Esophagus muscularis mucosa (tissue), 4 donors: ENCODE measurements around the gene PRDM16. TPM values are rescaled to one million over a fixed set of nuclear protein-coding genes. Genes with fewer than 3 reads are reported as not detected.

ENCODE experiments used
- DNase-seq: peaks from one replicate; pipeline ENCODE4 v3.0.0-alpha.2; 2017; ENCODE audit errors: extremely low spot score
- H3K27ac ChIP-seq, 4 donors: fragments of 200-600 bp; sonication (generic); replicated peaks in 1 of 4; 1 replicate in 3 of 4; 2 replicates in 1 of 4; pipeline ENCODE4 v1.5.1; 2016 to 2019; ENCODE audit warnings: mild to moderate bottlenecking in 1 of 4
- H3K27me3 ChIP-seq, 4 donors: fragments of 200-600 bp; sonication (generic); one replicate each; pipeline versions ENCODE4 v1.5.1 to v1.6.0; 2016 to 2019
- H3K36me3 ChIP-seq, 4 donors: fragments of 200-600 bp; sonication (generic); one replicate each; pipeline ENCODE4 v1.5.1; 2016 to 2019
- H3K4me1 ChIP-seq, 4 donors: fragments of 200-600 bp; sonication (generic); one replicate each; pipeline ENCODE4 v1.5.1; 2016 to 2019
- H3K4me3 ChIP-seq, 4 donors: fragments of 200-600 bp; sonication (generic); 1 replicate in 2 of 4; 2 replicates in 2 of 4; pipeline ENCODE4 v1.5.1; 2016 to 2019; ENCODE audit warnings: mild to moderate bottlenecking in 4 of 4, moderate library complexity in 1 of 4
- H3K9me3 ChIP-seq, 4 donors: fragments of 200-600 bp; sonication (generic); 1 replicate in 3 of 4; 2 replicates in 1 of 4; pipeline ENCODE4 v1.5.1; 2016 to 2019
- EP300 ChIP-seq: sonication (generic); formaldehyde crosslinking; IDR thresholded peaks from one replicate; pipeline ENCODE4 v1.6.1; 2017; ENCODE audit warnings: antibody characterized with exemption
- POLR2A ChIP-seq: fragments of 450-650 bp; IDR thresholded peaks from one replicate; pipeline ENCODE4 v1.6.1; 2017; ENCODE audit warnings: antibody characterized with exemption, moderate library complexity, mild to moderate bottlenecking, low read depth
- POLR2AphosphoS5 ChIP-seq, 2 donors: sonication (generic); formaldehyde crosslinking; IDR thresholded peaks; one replicate each; pipeline ENCODE4 v1.6.1; 2017; ENCODE audit warnings: antibody characterized with exemption in 2 of 2
- WGBS: methylation state at CpG from one replicate; pipeline ENCODE4 v1.1.5; 2018; 5-methylcytosine and 5-hydroxymethylcytosine counted together
- intact Hi-C: fragments of 100-400 bp; cut with DNase I; formaldehyde crosslinking; loops from one replicate; pipeline ENCODE4 v1.15.1; 2023
- total RNA-seq, 4 donors: library from RNA; depleted of rRNA; stranded (reverse); fragments of >200 nt; gene quantifications; one replicate each; pipeline versions ENCODE4 v1.1.0 to v1.2.1, GENCODE V29; 2016
- TF ChIP-seq, protein P1 (sequence below), 3 experiments: fragments of 200-600 bp in 2 of 3; fragments of 450-650 bp in 1 of 3; sonication (generic) in 2 of 3; IDR thresholded peaks; one replicate each; pipeline ENCODE4 v1.5.1; 2017 to 2019; ENCODE audit warnings: antibody characterized with exemption in 3 of 3, mild to moderate bottlenecking in 2 of 3, moderate library complexity in 1 of 3

Gene PRDM16
- total RNA-seq, 4 donors from 2014 or later = 1.2 to 4.4 (median 2.2) TPM

DNA sequence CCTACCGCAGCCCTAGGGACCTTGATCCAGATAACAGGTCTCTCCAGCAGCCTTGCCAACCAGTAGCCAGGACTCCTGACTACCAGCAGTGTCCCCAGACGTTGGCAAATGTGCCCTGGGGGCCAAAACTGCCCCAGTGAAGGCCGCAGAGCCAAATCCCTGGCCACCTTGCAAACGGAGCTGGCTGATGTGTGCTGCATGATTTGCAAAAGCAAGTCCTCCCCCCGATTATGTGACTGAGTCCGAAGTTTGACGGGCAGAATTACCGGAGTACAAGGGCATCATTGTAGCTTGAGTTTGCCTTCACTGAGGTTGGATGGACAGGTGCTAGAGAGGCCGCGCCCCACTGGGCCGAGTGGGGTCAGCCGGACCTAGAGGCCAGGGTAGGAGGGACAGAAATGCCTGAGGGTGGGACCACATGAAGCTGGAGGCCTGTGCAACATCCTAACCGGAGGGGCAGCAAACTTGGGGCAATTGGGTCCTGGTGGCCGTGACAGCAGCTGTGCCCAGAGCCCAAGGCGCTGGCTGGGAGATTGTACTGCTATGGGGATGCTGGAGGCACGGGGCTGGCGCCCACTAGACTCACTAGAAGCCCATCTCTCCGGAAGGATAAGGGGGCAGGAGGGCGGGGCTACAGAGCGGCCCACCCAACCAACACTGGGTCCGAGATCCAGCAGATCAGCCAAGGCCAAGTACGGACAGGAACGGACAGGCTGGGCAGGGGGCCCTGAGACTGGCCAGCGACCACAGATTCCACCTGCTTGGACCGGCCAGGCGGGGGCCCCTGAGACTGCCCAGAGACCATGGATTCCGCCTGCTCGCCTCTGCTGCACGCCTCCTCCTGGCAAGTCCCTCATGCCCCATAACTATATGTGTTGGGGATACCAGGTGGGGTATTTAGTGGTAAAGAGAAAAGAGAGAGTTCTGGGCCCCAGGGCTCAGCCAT lies 388.2 kb downstream of the PRDM16 start:
- intact Hi-C loops = no loop called here

DNA sequence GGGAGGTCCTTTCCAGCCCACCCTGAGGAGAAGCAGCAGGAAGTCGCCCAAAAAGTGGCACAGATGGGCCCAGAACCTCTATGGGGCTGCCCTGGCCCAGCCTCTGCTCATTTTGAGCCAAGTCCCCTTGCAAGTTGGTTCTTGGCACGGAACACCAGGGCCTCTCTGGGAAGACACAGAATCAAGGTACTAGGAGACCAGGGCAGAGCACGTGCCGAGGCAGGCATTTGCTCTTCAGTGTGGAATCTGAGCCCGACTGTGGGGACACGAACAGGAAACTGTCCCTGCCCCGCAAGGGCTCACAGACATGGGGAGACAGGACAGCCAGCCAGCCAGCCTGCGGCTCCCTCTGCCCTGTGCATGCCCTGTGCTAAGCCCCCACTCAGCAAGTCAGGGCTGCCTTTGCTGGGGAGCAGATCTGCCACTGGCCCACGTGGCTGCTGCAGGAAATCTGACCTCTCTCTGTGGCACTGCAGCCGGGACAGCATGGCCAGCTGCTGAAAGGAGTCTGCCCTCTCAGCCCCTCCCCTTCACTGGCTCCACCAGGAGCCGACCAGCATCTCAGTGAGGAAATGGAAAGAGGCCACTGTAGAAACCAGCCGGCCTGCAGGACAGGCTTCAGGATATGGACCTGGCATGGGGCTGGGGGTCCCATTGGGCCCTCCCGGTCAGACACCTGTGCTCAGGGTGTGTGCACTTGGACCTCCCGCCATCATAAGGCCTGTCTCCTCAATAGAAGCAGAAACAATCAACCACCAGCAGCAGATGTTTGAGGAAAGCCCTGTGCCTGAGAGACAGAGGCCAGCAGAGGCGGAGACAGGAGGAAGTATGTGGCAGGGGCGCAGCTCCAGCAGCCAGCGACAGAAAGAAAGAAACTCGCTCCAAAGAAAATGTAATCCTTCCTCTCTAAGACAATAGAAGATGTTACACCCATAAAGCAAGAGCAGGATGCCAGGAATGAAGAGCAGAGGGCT lies 389.2 kb downstream of the PRDM16 start:
- intact Hi-C loops = no loop called here
- TF ChIP-seq POLR2AphosphoS5 (IDR thresholded peaks at IDR 0.05) (no peak), EP300 (no peak), POLR2A (no peak)
- TF ChIP-seq, protein P1, sequence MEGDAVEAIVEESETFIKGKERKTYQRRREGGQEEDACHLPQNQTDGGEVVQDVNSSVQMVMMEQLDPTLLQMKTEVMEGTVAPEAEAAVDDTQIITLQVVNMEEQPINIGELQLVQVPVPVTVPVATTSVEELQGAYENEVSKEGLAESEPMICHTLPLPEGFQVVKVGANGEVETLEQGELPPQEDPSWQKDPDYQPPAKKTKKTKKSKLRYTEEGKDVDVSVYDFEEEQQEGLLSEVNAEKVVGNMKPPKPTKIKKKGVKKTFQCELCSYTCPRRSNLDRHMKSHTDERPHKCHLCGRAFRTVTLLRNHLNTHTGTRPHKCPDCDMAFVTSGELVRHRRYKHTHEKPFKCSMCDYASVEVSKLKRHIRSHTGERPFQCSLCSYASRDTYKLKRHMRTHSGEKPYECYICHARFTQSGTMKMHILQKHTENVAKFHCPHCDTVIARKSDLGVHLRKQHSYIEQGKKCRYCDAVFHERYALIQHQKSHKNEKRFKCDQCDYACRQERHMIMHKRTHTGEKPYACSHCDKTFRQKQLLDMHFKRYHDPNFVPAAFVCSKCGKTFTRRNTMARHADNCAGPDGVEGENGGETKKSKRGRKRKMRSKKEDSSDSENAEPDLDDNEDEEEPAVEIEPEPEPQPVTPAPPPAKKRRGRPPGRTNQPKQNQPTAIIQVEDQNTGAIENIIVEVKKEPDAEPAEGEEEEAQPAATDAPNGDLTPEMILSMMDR (IDR thresholded peaks at IDR 0.05) = no peak

More for the DNA sequence above, 388.2 kb downstream of the PRDM16 start:
- Histone ChIP-seq H3K27me3 (peaks cover 5 to 52% (median 28%) of the 10 kb centered on the region in 4 donors), H3K27ac (no peak overlapping the region), H3K36me3 (no peaks in the 10 kb centered on the region), H3K4me3 (no peak overlapping the region), H3K9me3 (no peaks in the 10 kb centered on the region), H3K4me1 (peaks cover 28 to 45% (median 41%) of the 10 kb centered on the region in 4 donors)
- TF ChIP-seq POLR2A (no peak), EP300 (no peak), POLR2AphosphoS5 (IDR thresholded peaks at IDR 0.05) (no peak)
- TF ChIP-seq, protein P1 (IDR thresholded peaks at IDR 0.05) = no peak
- no peak for DNase-seq
- WGBS = 82% methylated on average over 16 of the region's 29 CpGs

DNA sequence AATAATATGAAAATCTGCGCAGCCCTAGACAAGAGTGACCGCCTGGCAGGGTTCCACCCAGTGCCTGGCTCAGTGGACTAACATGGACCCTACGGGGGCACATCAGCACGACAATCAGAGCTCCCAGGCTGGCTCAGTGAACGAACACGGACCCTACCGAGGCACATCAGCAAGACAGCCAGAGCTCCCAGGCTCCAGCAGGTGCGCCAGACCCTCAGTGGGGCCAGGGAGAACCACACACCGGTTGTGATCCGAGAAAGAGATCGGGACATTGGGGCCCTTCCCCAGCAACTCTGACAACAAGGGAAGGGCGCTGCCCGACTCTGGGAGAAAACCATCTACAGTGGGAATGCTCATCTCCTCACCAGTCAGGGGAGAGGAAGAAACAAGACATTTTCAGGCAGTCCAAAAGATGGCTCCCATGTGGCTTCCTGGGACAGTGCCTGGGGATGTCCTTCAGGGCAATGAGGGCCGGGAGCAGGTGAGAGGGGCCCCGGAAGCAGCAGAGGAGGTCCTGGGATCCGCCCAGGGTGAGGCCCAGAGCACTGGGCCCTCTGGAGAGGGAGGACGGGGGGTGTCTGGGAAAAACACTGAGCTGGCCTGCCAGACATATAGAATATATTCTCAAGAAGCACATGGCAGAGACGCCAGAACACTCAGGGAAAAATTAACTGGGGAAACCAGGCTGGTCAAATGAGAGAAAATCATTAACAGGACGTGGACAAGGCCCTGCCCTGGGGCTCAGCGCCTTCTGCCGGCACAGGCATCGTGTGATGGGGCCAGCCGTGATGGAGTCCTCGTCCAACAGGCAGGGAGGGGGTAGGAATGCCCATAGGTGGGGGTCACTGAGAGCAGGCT lies 390.3 kb downstream of the PRDM16 start:
- Histone ChIP-seq H3K9me3 (no peaks in the 10 kb centered on the region), H3K27ac (peak overlapping the region in 2 of 4 donors; percentile 10 to 42), H3K4me3 (no peak overlapping the region), H3K4me1 (peaks cover 17 to 28% (median 26%) of the 10 kb centered on the region in 4 donors), H3K36me3 (no peaks in the 10 kb centered on the region), H3K27me3 (peaks cover 0 to 37% (median 10%) of the 10 kb centered on the region in 4 donors)
- intact Hi-C loops = no loop called here
- TF ChIP-seq POLR2AphosphoS5 (IDR thresholded peaks at IDR 0.05) (no peak), POLR2A (no peak), EP300 (no peak)
- TF ChIP-seq, protein P1 (IDR thresholded peaks at IDR 0.05) = no peak
- 83% methylated on average over 24 of the region's 24 CpGs for WGBS
- DNase-seq = no peak

More for the DNA sequence above, 389.2 kb downstream of the PRDM16 start:
- Histone ChIP-seq H3K4me1 (peaks cover 27 to 39% (median 37%) of the 10 kb centered on the region in 4 donors), H3K27ac (no peak overlapping the region), H3K4me3 (no peak overlapping the region), H3K9me3 (no peaks in the 10 kb centered on the region), H3K27me3 (peaks cover 0 to 48% (median 20%) of the 10 kb centered on the region in 4 donors), H3K36me3 (no peaks in the 10 kb centered on the region)
- WGBS = 60% methylated on average over 8 of the region's 18 CpGs
- no peak for DNase-seq
